H9 (cell line): ENCODE measurements around the gene EIF6. TPM values are rescaled to one million over a fixed set of nuclear protein-coding genes. Genes with fewer than 3 reads are reported as not detected.

Source experiments
- DNase-seq: peaks from one replicate; pipeline ENCODE4 v3.0.0-alpha.2; 2017
- H2AFZ ChIP-seq: one replicate; pipeline ENCODE4 v1.6.1; 2013; ENCODE audit warnings: mild to moderate bottlenecking, low read length, control low read depth, moderate library complexity
- H2AK5ac ChIP-seq: 2 replicates; pipeline ENCODE4 v1.6.1; 2013; ENCODE audit warnings: low read length, control low read depth, mixed read lengths; ENCODE audit not compliant: insufficient read length
- H2BK120ac ChIP-seq: one replicate; pipeline ENCODE4 v1.6.1; 2013; ENCODE audit warnings: low read depth, mild to moderate bottlenecking, low read length, control low read depth, inconsistent platforms; ENCODE audit not compliant: poor library complexity, severe bottlenecking
- H2BK12ac ChIP-seq: 2 replicates; pipeline ENCODE4 v1.6.1; 2013; ENCODE audit warnings: low read length, control low read depth, mixed read lengths, low read depth; ENCODE audit not compliant: insufficient read length
- H2BK15ac ChIP-seq: 2 replicates; pipeline ENCODE4 v1.6.1; 2013; ENCODE audit warnings: low read depth, low read length, control low read depth
- H2BK20ac ChIP-seq: one replicate; pipeline ENCODE4 v1.6.1; 2013; ENCODE audit warnings: low read depth, mild to moderate bottlenecking, low read length, control low read depth, inconsistent platforms; ENCODE audit not compliant: poor library complexity, severe bottlenecking
- H2BK5ac ChIP-seq: 2 replicates; pipeline ENCODE4 v1.6.1; 2013; ENCODE audit warnings: low read length, control low read depth, mixed read lengths; ENCODE audit not compliant: insufficient read length
- H3K14ac ChIP-seq: 2 replicates; pipeline ENCODE4 v1.6.1; 2013; ENCODE audit warnings: low read length, control low read depth; ENCODE audit not compliant: insufficient read depth
- H3K18ac ChIP-seq: 2 replicates; pipeline ENCODE4 v1.6.1; 2013; ENCODE audit warnings: low read depth, mild to moderate bottlenecking, mixed read lengths, low read length, control low read depth; ENCODE audit not compliant: insufficient read length
- H3K23ac ChIP-seq: 2 replicates; pipeline ENCODE4 v1.6.1; 2013; ENCODE audit warnings: low read length, control low read depth, mixed read lengths, low read depth; ENCODE audit not compliant: insufficient read length
- H3K23me2 ChIP-seq: 2 replicates; pipeline ENCODE4 v1.6.1; 2013; ENCODE audit warnings: low read depth, mild to moderate bottlenecking, mixed read lengths, low read length, control low read depth; ENCODE audit not compliant: insufficient read length, poor library complexity, severe bottlenecking
- H3K27ac ChIP-seq: 2 replicates; pipeline ENCODE4 v1.5.1; 2013; ENCODE audit warnings: low read length, control low read depth, mixed read lengths, low read depth; ENCODE audit not compliant: insufficient read length
- H3K27me3 ChIP-seq: 2 replicates; pipeline ENCODE4 v1.6.1; 2013; ENCODE audit warnings: low read length, control low read depth, inconsistent platforms; ENCODE audit not compliant: insufficient read depth
- H3K4ac ChIP-seq: 2 replicates; pipeline ENCODE4 v1.6.1; 2013; ENCODE audit warnings: low read depth, mild to moderate bottlenecking, control low read depth, inconsistent platforms, low read length, moderate library complexity
- H3K4me1 ChIP-seq: 2 replicates; pipeline ENCODE4 v1.6.1; 2013; ENCODE audit warnings: low read length, control low read depth, inconsistent platforms; ENCODE audit not compliant: insufficient read depth
- H3K4me2 ChIP-seq: 2 replicates; pipeline ENCODE4 v1.6.1; 2013; ENCODE audit warnings: low read length, control low read depth, mixed read lengths; ENCODE audit not compliant: insufficient read length, insufficient read depth
- H3K56ac ChIP-seq: 2 replicates; pipeline ENCODE4 v1.6.1; 2013; ENCODE audit warnings: low read depth, mild to moderate bottlenecking, mixed read lengths, low read length, control low read depth; ENCODE audit not compliant: insufficient read length
- H3K79me1 ChIP-seq: 2 replicates; pipeline ENCODE4 v1.6.1; 2013; ENCODE audit warnings: low read depth, mild to moderate bottlenecking, moderate library complexity, low read length, control low read depth, inconsistent platforms; ENCODE audit not compliant: insufficient read depth, poor library complexity, severe bottlenecking
- H3K79me2 ChIP-seq: 2 replicates; pipeline ENCODE4 v1.6.1; 2013; ENCODE audit warnings: low read length, control low read depth, inconsistent platforms; ENCODE audit not compliant: insufficient read depth
- H3K9ac ChIP-seq: 2 replicates; pipeline ENCODE4 v1.6.1; 2013; ENCODE audit warnings: low read length, control low read depth, mixed read lengths; ENCODE audit not compliant: insufficient read length; ENCODE audit errors: extremely low read depth
- H3K9me3 ChIP-seq: one replicate; pipeline ENCODE4 v1.6.1; 2013; ENCODE audit warnings: low read depth, low read length, inconsistent platforms; ENCODE audit not compliant: control insufficient read depth
- H3T11ph ChIP-seq: one replicate; pipeline ENCODE4 v1.6.1; 2013; ENCODE audit warnings: mild to moderate bottlenecking, low read length, control low read depth, inconsistent platforms
- H4K20me1 ChIP-seq: one replicate; pipeline ENCODE4 v1.6.1; 2013; ENCODE audit not compliant: control insufficient read depth, insufficient read length, insufficient read depth
- H4K5ac ChIP-seq: 2 replicates; pipeline ENCODE4 v1.6.1; 2013; ENCODE audit warnings: low read depth, mild to moderate bottlenecking, mixed read lengths, low read length, control low read depth; ENCODE audit not compliant: insufficient read length
- H4K8ac ChIP-seq: replicated peaks from 2 replicates; pipeline ENCODE4 v1.6.1; 2013; ENCODE audit warnings: low read length, control low read depth, mixed read lengths, low read depth; ENCODE audit not compliant: insufficient read length
- H4K91ac ChIP-seq: 2 replicates; pipeline ENCODE4 v1.6.1; 2013; ENCODE audit warnings: low read depth, mild to moderate bottlenecking, moderate library complexity, mixed read lengths, low read length, control low read depth; ENCODE audit not compliant: insufficient read length
- H3K27ac Mint-ChIP-seq, 3 experiments: 2 replicates in 2 of 3; 3 replicates in 1 of 3; pipeline ENCODE4 v1.8.0; 2020 to 2021; ENCODE audit warnings: mixed read lengths in 3 of 3, mild to moderate bottlenecking in 1 of 3, moderate library complexity in 1 of 3
- H3K27me3 Mint-ChIP-seq: 2 replicates; pipeline ENCODE4 v1.8.0; 2021; ENCODE audit warnings: low read depth, mild to moderate bottlenecking, moderate library complexity, mixed read lengths
- H3K36me3 Mint-ChIP-seq, 3 experiments: 2 replicates in 2 of 3; 3 replicates in 1 of 3; pipeline ENCODE4 v1.8.0; 2020 to 2021; ENCODE audit warnings: low read depth in 3 of 3, mixed read lengths in 3 of 3; ENCODE audit not compliant: insufficient read depth in 1 of 3
- H3K4me1 Mint-ChIP-seq, 2 experiments: 2 replicates each; pipeline ENCODE4 v1.8.0; 2020; ENCODE audit warnings: mixed read lengths in 2 of 2
- H3K4me3 Mint-ChIP-seq, 2 experiments: 2 replicates in 1 of 2; 3 replicates in 1 of 2; pipeline ENCODE4 v1.8.0; 2020 to 2021; ENCODE audit warnings: mild to moderate bottlenecking in 2 of 2, mixed read lengths in 2 of 2, moderate library complexity in 1 of 2
- H3K9me3 Mint-ChIP-seq, 2 experiments: 2 replicates in 1 of 2; 3 replicates in 1 of 2; pipeline ENCODE4 v1.8.0; 2020; ENCODE audit warnings: mild to moderate bottlenecking in 2 of 2, mixed read lengths in 2 of 2, moderate library complexity in 1 of 2
- CTCF ChIP-seq: fragments of 200-600 bp; sonication (generic); conservative IDR thresholded peaks from 3 replicates; pipeline ENCODE4 v1.8.0; 2021; ENCODE audit warnings: antibody characterized with exemption, mild to moderate bottlenecking
- WGBS: extraction: QIAGEN DNeasy Blood & Tissue Kit; methylation state at CpG from one replicate; pipeline ENCODE4 v1.1.7; 2013; ENCODE audit warnings: missing lambda C conversion rate, low lambda C conversion rate, mixed read lengths; ENCODE audit not compliant: insufficient read length; ENCODE audit errors: extremely low coverage; 5-methylcytosine and 5-hydroxymethylcytosine counted together
- total RNA-seq: library from RNA; stranded (reverse); gene quantifications from 2 replicates; pipeline ENCODE4 v1.2.1, GENCODE V29; 2021

EIF6 gene
- total RNA-seq, 1 experiment from 2014 or later: 150 TPM

GRCh38 chr20:35305682-35306556 lies 21.3 kb upstream of the EIF6 start:
- Histone ChIP-seq H3K4me2 (no peak overlapping the region), H2BK12ac (no peak overlapping the region), H3K4me1 (peaks cover 3% of the 10 kb centered on the region; the same call in 1 of the 2 replicates), H4K91ac (no peak overlapping the region), H3K23ac (no peak overlapping the region), H4K20me1 (no peaks in the 10 kb centered on the region), H2BK20ac (no peak overlapping the region), H2BK120ac (no peak overlapping the region), H3K18ac (no peak overlapping the region), H3K23me2 (peaks cover 4% of the 10 kb centered on the region), H2AK5ac (no peak overlapping the region), H3K79me1 (no peaks in the 10 kb centered on the region), H3K56ac (no peak overlapping the region), H3K27ac (no peak overlapping the region), H3K9ac (no peak overlapping the region), H2BK5ac (no peak overlapping the region), H3K4ac (no peak overlapping the region), H2AFZ (no peak overlapping the region), H3K14ac (no peak overlapping the region), H4K5ac (no peak overlapping the region), H3K9me3 (no peaks in the 10 kb centered on the region), H3K79me2 (no peaks in the 10 kb centered on the region), H2BK15ac (no peak overlapping the region), H4K8ac (no peak overlapping the region), H3T11ph (no peak overlapping the region), H3K27me3 (no peaks in the 10 kb centered on the region)
- TF ChIP-seq CTCF: no peak
- H3K27ac Mint-ChIP-seq: peak overlapping the region in 2 of 3 experiments; percentile 24 to 44; a peak in 1 of 7 replicates
- WGBS: no CpG with 5 or more reads among the region's 12 CpGs
- no peak overlapping the region for H3K4me3 Mint-ChIP-seq
- no peaks in the 10 kb centered on the region for H3K9me3 Mint-ChIP-seq
- H3K36me3 Mint-ChIP-seq: peaks cover 0 to 6% (median 2%) of the 10 kb centered on the region in 3 experiments; a peak in 4 of 7 replicates
- peaks cover 14 to 17% of the 10 kb centered on the region in 2 experiments for H3K4me1 Mint-ChIP-seq
- no peak for DNase-seq
- no peaks in the 10 kb centered on the region for H3K27me3 Mint-ChIP-seq
